Stimulated activated CD4-positive, alpha-beta T cell treated with anti-CD3 and anti-CD28 coated beads, Interleukin-15, amount 100 ng/mL, for 48 hours (primary cell): Measurements from ENCODE around the gene SOX9.
"Not testable (repeated sequence)": the region's sequence is repeated elsewhere in the genome, so short reads cannot be mapped to it uniquely, and the experiment has no call there.

Source experiments
- DNase-seq, 2 donors: peaks; one replicate each; pipeline ENCODE4 v3.0.0-alpha.2; 2020; ENCODE audit warnings: low read depth in 2 of 2

SOX9 gene

GRCh38 chr17:72126575-72127486 lies 6.0 kb downstream of the SOX9 start:
- no peak for DNase-seq

DNA sequence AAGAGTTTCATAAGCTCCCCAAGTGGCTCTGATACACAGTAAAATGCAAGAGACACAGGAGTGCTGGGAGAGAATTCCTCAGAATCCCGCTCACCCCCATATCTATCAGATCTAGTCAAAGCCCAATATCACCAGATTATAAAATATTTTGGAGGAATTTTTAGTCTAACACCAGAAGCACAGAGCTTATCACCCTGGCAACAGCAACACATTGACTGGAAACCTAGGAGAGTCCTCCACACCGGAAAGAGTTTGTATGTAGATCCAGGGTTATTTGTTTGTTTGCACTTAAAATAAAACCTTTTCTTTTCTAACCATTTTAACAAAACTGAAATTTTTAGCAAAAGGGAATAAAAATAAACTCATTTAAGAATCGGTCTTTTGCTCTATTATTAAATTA lies 7.2 kb downstream of the SOX9 start:
- no peak for DNase-seq

DNA sequence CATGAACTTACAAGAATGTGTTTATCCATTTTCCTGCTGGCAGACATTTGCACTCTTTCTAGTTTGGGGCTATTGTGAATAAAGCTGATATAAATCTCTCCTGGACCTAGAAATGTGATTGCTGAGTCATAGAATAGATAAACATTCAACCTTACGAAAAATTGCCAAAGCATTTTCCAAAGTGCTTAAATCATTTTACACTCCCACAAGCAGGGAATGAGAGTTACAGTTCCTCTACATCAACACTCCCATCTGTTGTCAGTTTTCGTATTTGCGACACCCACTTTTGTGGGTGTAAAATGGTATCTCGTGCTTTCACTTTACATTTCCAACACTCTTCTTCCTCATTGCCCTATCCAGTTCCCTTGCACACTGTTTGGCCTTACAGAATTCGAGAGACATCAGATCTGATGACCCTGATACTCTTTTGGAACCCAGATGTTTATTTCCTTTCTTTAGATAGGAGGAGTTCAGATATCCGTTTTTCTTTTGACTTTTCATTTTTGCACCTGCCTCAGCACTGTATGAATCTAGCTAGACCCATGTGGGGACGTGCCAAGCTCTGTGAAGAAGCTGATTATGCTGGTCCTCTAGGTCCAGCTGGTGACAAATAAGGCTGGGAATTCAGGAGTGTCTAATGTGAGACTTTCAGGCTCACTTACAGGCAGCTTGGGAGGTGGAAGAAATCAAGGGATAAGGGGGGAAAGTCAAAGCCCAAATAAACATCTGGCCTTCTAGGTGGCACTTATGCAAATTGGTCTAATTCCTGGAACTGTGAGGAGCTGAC lies 14.0 kb downstream of the SOX9 start:
- DNase-seq = no peak

GRCh38 chr17:72135546-72136325 lies 14.9 kb downstream of the SOX9 start:
- no peak for DNase-seq

- no peak for DNase-seq
Measured at GRCh38 chr17:72136692-72137091, 15.9 kb downstream of the SOX9 start.

- no peak for DNase-seq
Measured at GRCh38 chr17:72137161-72137560, 16.3 kb downstream of the SOX9 start.

DNA sequence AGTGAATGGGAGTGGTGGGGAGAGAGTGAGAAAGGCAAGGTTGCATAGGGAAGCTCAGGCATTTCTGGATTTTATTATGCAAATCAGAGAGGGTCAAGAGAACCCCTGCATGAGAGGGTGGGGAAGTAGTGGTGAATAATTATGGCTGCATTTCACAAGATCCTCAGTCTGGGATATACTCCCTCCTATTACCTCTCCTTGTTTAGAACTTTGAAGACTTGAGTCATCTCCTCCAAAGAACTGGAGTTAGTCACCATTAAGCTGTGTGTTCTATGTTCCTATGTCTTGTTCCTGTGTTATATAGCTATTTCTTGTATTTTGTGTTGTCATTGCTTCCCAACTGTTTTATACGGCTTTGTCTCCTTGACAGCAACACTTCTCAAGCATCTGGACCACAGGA lies 18.4 kb downstream of the SOX9 start:
- no peak for DNase-seq

DNA sequence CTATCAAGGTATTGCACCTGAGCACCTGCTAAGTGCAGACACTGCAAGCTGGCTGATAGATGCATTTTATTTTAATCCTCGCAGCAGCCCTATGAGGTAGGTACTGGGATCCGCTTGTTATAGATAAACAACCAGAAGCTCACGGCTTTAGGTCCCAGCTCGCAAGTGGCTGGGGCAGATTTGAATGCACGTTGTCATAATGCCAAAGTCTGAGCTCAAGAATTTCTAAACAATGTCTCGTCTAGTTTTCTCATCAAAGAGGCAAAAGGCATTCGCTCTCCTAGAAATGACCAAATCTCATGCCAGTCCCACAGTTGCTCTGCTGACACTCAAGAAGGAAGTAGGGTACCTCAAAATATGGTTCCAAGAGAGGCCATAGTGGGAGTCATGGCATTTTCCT lies 20.5 kb downstream of the SOX9 start:
- no peak for DNase-seq

DNA sequence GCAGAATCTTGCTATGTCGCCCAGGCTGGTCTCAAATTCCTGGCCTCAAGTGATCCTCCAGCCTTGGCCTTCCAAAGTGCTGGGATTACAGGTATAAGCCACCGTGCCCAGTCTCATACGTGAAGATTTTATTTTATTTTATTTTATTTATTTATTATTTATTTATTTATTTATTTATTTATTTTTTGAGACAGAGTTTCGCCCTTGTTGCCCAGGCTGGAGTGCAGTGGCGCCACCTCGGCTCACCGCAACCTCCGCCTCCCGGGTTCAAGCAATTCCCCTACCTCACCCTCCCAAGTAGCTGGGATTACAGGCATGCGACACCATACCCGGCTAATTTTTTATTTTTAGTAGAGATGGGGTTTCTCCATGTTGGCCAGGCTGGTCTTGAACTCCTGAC lies 21.3 kb downstream of the SOX9 start:
- not testable (repeated sequence) for DNase-seq

DNA sequence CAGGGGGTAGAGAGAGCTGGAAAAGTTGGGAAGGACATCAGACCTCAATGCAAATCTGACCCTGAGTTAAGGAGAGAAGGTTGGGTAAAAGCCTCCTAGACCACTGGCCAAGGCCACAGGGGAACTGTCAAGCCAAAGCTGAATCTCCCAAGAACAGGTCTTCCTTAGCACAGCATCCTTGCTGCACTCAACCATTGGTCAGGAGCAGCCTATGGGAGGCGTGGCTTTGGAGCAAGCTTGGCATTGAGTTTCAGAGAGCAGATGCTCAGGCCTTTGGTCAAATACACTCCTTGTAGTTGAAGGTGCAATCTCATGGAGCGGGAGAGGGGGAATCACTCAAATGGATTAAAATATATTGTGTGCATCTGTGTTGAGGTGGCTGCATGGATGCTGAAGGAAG lies 21.8 kb downstream of the SOX9 start:
- no peak for DNase-seq

GRCh38 chr17:72143245-72143644 lies 22.4 kb downstream of the SOX9 start:
- no peak for DNase-seq

DNA sequence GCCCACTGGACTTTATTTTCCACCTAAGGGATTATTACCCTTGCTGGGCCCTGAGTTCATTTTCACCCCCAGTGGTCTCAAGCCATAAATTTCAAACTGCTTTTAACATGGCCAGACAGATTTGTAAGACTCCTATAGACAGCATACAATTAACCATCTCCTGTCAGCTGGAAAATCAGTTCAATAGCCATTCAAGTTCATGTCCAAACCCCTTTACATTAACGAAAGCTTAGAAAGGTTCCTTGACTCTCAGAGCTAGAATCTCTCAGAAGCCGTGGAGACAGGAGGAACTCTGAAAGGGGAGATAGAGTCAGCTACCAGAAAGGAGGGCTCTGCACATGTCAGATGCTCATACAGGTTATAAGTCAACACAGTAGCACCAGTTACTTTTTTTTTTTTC lies 23.3 kb downstream of the SOX9 start:
- DNase-seq = no peak

DNA sequence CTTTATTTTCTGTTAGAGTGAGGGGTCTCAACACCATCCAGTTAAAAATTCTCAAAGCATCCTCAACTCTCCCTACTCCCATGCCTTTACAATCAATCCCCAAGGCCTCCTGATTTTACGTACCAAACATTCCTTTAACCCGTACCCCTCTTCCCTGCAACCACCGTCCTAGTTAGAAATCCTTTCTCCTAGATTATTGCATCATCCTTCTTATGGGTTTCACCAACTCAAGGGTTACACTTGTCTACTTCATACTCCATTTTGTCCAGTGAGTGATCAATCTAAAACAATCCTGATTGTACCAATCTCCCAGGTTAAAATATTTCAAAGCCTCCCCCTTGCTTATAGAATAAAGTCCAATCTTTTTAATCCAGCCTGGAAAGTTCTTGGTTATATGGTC lies 24.7 kb downstream of the SOX9 start:
- DNase-seq = no peak

- no peak for DNase-seq
Measured at GRCh38 chr17:72145962-72146361, 25.1 kb downstream of the SOX9 start.

DNA sequence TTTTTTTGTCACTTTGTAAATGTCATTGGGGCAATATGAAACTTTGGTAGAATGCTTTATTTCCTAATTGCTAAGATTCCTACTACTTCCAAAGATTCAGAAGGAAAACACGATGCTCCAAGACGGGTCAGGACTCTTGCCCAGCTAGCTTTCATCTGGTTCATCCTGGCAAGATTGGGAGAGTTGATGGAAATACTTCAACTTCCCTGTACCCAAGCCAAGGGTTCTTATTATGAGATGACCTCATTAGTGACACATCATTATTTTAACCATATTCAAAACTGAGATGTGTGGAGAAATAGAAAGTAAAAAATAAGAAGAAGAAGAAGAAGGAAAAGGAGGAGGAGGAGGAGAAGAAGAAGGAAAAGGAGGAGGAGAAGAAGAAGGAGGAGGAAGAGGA lies 25.6 kb downstream of the SOX9 start:
- no peak for DNase-seq

DNA sequence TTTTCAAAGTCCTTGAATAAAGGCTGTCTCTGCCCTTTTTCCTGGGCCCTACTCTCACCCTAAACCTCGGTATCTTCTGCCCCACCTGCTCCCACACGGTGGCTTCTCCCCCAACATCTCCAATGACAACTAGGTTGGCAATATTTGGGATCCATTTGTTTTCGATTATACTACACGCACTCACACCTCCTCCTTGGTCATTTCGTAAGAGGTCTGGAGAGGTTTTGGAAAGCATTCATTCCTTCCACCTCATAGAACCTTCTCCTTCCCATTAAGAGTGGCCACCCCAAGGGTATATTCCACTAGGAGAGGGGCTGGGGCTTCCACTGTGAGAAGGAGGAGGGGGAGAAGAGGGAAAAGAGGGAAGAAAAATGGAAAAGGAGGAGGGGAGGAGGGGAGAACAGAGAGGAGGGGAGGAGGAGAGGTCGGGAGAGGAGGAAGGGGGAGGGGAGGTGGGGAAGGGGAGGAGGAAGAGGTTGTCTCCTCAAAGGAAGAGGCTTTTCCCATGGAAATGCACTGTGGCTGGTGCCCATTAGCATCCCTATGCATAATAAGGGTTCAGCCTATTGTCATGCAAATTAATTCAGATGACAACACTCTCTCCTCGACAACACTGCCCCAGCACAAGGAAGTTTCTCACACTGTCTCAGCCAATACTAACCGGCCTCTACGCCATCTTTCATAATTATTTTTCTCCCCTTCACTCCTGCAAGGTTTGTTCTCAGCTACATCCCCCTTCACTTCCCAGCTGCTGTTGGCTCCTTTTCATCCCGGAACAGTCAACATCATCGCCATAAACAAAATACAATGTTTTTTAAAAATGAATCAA lies 30.0 kb downstream of the SOX9 start:
- no peak for DNase-seq

DNA sequence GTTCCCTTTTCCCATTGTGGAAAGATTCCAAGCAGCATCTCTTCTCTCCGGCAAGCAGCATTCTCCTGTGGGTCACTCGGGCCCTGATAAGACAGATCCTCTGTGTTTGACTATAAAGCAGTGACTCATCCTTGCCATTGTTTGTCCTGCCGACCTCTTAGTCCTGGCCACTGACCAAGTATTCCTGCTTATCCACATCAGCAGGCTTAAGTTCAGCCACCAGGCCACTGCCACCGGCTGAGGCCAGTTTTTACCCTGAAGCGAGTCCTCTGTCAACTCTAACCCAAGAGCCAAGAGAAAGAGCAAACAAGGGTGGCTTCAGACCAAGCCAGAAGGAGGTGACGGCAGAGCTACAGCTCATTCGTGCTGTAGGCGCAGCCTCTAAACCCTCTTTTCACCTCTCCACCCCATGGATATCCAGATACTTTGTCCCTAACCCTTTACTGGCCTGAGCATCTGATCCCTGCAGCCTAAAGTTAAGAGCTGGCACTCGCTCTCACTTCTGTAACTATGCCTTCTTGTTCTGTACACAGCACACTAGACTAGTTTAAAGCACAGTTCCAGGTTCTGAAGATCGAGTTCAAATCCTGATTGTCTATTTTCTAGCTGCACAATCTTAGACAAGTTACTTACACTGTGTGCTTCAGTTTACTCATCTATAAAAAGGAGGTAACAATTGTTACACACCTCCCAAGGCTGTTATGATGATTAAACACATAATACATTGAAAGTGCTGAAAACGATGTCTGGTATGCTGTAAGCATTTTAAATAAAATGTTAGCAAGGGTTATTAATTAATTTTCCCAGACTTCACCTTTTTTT lies 31.0 kb downstream of the SOX9 start:
- DNase-seq = no peak

- no peak for DNase-seq
Measured at GRCh38 chr17:72152387-72152929, 31.6 kb downstream of the SOX9 start.

DNA sequence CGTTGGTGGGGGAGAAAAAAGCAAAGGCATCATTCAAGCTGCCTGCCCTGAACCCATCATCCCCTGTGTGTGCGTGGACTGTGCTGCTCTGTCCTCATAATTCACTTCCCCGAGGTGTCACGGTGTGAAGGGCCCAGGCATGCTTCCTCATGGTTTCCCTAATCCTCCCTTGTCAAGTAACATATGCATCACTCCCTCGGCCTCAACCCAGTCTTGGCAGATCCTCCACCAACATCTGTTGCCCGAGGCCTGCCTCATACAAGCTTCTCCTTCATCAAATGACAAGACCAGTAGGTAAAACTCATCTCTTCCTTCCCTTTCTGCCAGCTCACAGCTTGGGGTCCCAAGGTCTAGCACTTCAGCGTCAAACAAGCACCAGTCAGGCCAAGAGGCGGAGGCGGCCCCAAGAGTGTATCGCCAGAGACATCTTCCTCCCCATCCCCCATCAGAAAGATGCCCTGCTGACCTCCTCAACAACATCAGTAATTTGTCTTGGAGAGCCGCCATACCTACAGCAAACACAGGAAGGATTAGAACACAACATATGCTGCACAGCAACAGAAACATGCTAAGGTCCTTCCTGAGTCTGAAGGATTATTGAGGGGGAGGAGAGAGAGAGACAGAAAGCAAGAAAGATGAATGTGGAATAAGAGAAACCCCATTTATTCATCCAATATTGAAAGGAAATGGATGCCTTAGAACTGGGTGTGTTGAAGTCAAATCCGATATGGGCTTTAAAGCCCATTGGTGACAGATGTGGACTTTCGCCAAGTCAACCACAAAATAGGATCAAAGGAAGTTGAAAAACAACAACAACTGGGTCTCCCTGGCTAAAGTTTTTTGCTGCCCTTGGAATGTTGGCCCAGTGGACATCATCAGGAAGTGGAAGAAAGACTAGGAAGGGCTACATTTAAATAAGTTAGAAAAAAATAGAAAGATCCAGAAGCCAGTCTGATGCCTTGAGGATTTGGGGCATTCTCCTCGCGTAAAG lies 38.4 kb downstream of the SOX9 start:
- no peak for DNase-seq
